ENCODE measurements around the gene RNF157. TPM values are rescaled to one million over a fixed set of nuclear protein-coding genes. Genes with fewer than 3 reads are reported as not detected.

Gene RNF157
- total and polyA plus RNA-seq, 9 of the 15 experiments (the other 6 are each of a cell fraction or from before 2014, with no cell fraction given) = 8.1 to 31.7 (median 20.8) TPM

- TF ChIP-seq NELFE (IDR thresholded peaks at IDR 0.05; ENCODE audit: insufficient read depth, insufficient read length) (no peak), PHF8 (IDR thresholded peaks at IDR 0.05; ENCODE audit: borderline replicate concordance, low read length) (peak; percentile 93), ZBTB34 (CRISPR knock-in tag; IDR thresholded peaks at IDR 0.05) (no peak), TOE1 (IDR thresholded peaks at IDR 0.05; ENCODE audit: borderline replicate concordance) (no peak), TOE1 (CRISPR knock-in tag; IDR thresholded peaks at IDR 0.05; ENCODE audit: borderline replicate concordance, low read depth) (0 out of 2 replicates have a peak, but pooled peaks have one; percentile 2), ZNF280B (CRISPR knock-in tag; IDR thresholded peaks at IDR 0.05) (no peak), STAT5B (CRISPR knock-in tag; IDR thresholded peaks at IDR 0.05) (no peak), MXD1 (CRISPR knock-in tag; IDR thresholded peaks at IDR 0.05; ENCODE audit: borderline replicate concordance, poor library complexity, severe bottlenecking) (no peak), CREB1 (IDR thresholded peaks at IDR 0.05) (peak; percentile 28; the same call in 1 of the 2 replicates), CREB1 (CRISPR knock-in tag; IDR thresholded peaks at IDR 0.05) (no peak), PKNOX1 (IDR thresholded peaks at IDR 0.05) (0 out of 2 replicates have a peak, but pooled peaks have one; percentile 12), NR4A1 (CRISPR knock-in tag; IDR thresholded peaks at IDR 0.05) (no peak), NR4A1 (tag; IDR thresholded peaks at IDR 0.05) (peak; percentile 67; the same call in 1 of the 2 replicates), ZNF212 (CRISPR knock-in tag; IDR thresholded peaks at IDR 0.05) (no peak), ZNF253 (CRISPR knock-in tag; conservative IDR thresholded peaks at IDR 0.05) (no peak), ZNF354B (CRISPR knock-in tag; IDR thresholded peaks at IDR 0.05) (no peak), ZNF408 (CRISPR knock-in tag; IDR thresholded peaks at IDR 0.05; ENCODE audit: low read depth) (no peak), C11orf30 (IDR thresholded peaks at IDR 0.05; ENCODE audit: low read depth) (peak; percentile 60), BMI1 (IDR thresholded peaks at IDR 0.05; ENCODE audit: low read length) (no peak), E2F8 (IDR thresholded peaks at IDR 0.05; ENCODE audit: low read depth, partially characterized antibody) (peak; percentile 20), SRF (CRISPR knock-in tag; IDR thresholded peaks at IDR 0.05) (0 out of 4 replicates have a peak, but pooled peaks of 1 of the 2 experiments have one; percentile 23)
Measured at GRCh38 chr17:76103274-76104139, 136.8 kb downstream of the RNF157 start, which contains the start of gene EXOC7 (continued).
